Endothelial cell (in vitro differentiated cells): Measurements from ENCODE around the gene CLEC3B. TPM values are rescaled to one million over a fixed set of nuclear protein-coding genes. Genes with fewer than 3 reads are reported as not detected.

Source experiments
- DNase-seq: peaks from one replicate; pipeline ENCODE4 v3.0.0; 2021; ENCODE audit warnings: low spot score
- H3K27ac Mint-ChIP-seq: one replicate; pipeline ENCODE4 v1.8.0; 2021; ENCODE audit warnings: mixed read lengths, inconsistent platforms; ENCODE audit not compliant: unreplicated experiment
- H3K27me3 Mint-ChIP-seq: one replicate; pipeline ENCODE4 v1.8.0; 2021; ENCODE audit warnings: mild to moderate bottlenecking, moderate library complexity, mixed read lengths, inconsistent platforms; ENCODE audit not compliant: unreplicated experiment
- H3K36me3 Mint-ChIP-seq: one replicate; pipeline ENCODE4 v1.8.0; 2021; ENCODE audit warnings: mild to moderate bottlenecking, low read depth, mixed read lengths, inconsistent platforms; ENCODE audit not compliant: unreplicated experiment
- H3K4me1 Mint-ChIP-seq: one replicate; pipeline ENCODE4 v1.8.0; 2021; ENCODE audit warnings: mild to moderate bottlenecking, mixed read lengths, inconsistent platforms; ENCODE audit not compliant: unreplicated experiment
- H3K4me3 Mint-ChIP-seq: one replicate; pipeline ENCODE4 v1.8.0; 2021; ENCODE audit warnings: mild to moderate bottlenecking, mixed read lengths, inconsistent platforms; ENCODE audit not compliant: unreplicated experiment
- H3K9me3 Mint-ChIP-seq: one replicate; pipeline ENCODE4 v1.8.0; 2021; ENCODE audit warnings: mixed read lengths, inconsistent platforms; ENCODE audit not compliant: unreplicated experiment
- total RNA-seq: library from RNA; stranded (reverse); fragmentation: NEBNext Ultra II Directional; extraction: Animal tissue kit (Norgen Biotek cat#: 25700); gene quantifications from one replicate; pipeline ENCODE4 v1.2.1, GENCODE V29; 2021; ENCODE audit not compliant: unreplicated experiment
- TF ChIP-seq, protein P1 (sequence below): fragments of 200-600 bp; sonication (generic); IDR thresholded peaks from one replicate; pipeline ENCODE4 v1.5.0; 2021; ENCODE audit warnings: antibody characterized with exemption; ENCODE audit not compliant: unreplicated experiment

The CLEC3B gene
- total RNA-seq, 1 donor from 2014 or later, result 0.41 TPM

DNA sequence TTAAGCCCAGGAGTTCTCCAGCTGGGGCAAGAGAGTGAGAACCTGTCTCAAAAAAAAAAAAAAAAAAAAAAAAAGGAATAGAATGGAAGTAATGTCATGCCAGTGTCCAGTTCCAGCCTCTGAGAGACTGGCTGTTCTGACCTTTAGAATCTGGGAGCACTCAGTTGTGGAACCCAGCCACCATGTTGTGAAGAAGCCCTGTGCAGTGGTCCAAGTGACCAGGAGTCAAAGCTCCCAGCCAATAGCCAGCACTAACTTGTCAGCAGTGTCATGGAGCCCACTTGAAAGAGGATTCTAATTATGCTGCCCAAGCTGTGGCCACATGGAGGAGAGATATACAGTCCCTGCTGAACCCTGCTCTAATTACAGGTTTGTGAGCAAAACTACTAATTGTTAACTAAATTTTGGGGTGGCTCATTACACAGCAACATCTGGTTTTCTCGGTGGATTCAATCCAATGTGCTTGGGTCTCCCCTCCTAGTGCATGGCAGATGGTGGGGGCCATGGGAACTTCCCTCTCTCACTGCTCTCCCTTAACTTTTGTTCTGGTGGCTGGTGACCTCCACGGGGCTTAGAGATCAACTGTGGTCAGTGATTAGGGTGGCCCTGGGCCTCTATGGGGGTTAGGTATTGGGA, 55.5 kb downstream of the CLEC3B start:
- Mint-ChIP-seq H3K27me3 (peaks cover 2% of the 10 kb centered on the region), H3K27ac (no peak overlapping the region), H3K36me3 (peaks cover 4% of the 10 kb centered on the region), H3K4me1 (peaks cover 5% of the 10 kb centered on the region), H3K4me3 (no peak overlapping the region), H3K9me3 (no peaks in the 10 kb centered on the region)
- TF ChIP-seq, protein P1, sequence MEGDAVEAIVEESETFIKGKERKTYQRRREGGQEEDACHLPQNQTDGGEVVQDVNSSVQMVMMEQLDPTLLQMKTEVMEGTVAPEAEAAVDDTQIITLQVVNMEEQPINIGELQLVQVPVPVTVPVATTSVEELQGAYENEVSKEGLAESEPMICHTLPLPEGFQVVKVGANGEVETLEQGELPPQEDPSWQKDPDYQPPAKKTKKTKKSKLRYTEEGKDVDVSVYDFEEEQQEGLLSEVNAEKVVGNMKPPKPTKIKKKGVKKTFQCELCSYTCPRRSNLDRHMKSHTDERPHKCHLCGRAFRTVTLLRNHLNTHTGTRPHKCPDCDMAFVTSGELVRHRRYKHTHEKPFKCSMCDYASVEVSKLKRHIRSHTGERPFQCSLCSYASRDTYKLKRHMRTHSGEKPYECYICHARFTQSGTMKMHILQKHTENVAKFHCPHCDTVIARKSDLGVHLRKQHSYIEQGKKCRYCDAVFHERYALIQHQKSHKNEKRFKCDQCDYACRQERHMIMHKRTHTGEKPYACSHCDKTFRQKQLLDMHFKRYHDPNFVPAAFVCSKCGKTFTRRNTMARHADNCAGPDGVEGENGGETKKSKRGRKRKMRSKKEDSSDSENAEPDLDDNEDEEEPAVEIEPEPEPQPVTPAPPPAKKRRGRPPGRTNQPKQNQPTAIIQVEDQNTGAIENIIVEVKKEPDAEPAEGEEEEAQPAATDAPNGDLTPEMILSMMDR, result no peak
- DNase-seq, result no peak

DNA sequence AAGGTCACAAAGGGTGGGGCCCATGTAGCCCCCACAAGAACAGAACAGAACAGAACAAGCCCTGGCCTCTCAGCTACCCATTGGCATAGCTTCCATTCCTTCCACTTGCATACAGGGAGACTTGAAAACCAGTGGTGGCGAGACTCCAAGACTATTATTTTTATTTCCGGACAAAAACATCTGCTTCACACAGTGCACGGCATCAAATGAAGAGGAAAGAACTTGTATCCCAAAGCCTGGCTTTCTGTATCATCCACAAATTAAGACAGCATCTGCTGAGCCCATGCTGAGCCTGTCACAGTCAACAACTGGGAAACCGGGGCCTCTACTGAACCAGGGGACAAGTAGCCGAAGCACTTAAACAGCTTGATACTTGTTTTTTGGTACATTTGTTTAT, 56.0 kb downstream of the CLEC3B start:
- TF ChIP-seq, protein P1, result no peak
- Mint-ChIP-seq H3K36me3 (peaks cover 4% of the 10 kb centered on the region), H3K4me1 (peaks cover 5% of the 10 kb centered on the region), H3K9me3 (no peaks in the 10 kb centered on the region), H3K4me3 (no peak overlapping the region), H3K27ac (no peak overlapping the region), H3K27me3 (peaks cover 2% of the 10 kb centered on the region)
- DNase-seq, result no peak

DNA sequence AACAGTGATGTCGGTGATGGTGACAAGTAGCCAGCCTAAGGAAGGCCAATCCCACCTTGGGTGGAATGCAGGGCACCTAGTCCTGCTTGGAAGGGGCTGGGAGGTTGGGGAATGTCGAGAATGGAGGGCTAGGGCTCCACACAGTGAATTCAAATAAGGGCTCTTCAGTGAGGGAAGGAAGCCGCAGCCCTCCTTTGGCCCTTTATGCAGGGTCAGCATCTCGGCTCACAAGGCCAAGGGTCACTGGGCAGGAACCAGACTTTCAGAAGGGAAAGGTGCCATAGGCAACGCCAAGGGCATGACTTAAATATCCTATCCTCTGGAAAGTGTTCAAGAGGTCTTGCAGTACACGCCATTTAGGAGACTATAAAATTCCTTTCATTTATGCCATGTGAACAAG, 56.9 kb downstream of the CLEC3B start:
- H3K27me3 Mint-ChIP-seq, result peaks cover 2% of the 10 kb centered on the region
- no peak overlapping the region for H3K27ac Mint-ChIP-seq
- no peaks in the 10 kb centered on the region for H3K9me3 Mint-ChIP-seq
- TF ChIP-seq, protein P1, result no peak
- DNase-seq, result no peak
- peaks cover 5% of the 10 kb centered on the region for H3K4me1 Mint-ChIP-seq
- no peak overlapping the region for H3K4me3 Mint-ChIP-seq
- peaks cover 4% of the 10 kb centered on the region for H3K36me3 Mint-ChIP-seq

DNA sequence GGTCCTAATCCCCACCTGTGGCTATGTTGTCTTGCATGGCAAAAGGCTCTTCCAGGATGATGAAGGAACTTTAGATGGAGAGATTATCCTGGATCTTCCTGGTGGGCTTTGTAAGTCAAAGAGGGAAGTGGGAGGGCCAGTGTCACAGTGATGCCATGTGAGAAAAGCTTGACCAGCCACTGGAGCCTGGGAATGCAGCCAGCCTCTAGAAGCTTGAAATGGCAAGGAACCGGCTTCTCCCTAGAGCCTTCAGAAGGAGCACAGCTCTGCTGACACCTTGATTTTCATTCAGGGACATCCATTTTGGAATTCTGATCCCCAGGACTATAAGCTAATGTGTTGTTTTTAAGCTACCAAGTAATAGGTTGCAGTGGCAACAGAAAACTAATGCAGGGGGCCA, 58.3 kb downstream of the CLEC3B start:
- TF ChIP-seq, protein P1, result no peak
- Mint-ChIP-seq H3K27ac (no peak overlapping the region), H3K36me3 (peaks cover 4% of the 10 kb centered on the region), H3K4me1 (peaks cover 5% of the 10 kb centered on the region), H3K4me3 (no peak overlapping the region), H3K9me3 (no peaks in the 10 kb centered on the region), H3K27me3 (peaks cover 2% of the 10 kb centered on the region)
- no peak for DNase-seq

DNA sequence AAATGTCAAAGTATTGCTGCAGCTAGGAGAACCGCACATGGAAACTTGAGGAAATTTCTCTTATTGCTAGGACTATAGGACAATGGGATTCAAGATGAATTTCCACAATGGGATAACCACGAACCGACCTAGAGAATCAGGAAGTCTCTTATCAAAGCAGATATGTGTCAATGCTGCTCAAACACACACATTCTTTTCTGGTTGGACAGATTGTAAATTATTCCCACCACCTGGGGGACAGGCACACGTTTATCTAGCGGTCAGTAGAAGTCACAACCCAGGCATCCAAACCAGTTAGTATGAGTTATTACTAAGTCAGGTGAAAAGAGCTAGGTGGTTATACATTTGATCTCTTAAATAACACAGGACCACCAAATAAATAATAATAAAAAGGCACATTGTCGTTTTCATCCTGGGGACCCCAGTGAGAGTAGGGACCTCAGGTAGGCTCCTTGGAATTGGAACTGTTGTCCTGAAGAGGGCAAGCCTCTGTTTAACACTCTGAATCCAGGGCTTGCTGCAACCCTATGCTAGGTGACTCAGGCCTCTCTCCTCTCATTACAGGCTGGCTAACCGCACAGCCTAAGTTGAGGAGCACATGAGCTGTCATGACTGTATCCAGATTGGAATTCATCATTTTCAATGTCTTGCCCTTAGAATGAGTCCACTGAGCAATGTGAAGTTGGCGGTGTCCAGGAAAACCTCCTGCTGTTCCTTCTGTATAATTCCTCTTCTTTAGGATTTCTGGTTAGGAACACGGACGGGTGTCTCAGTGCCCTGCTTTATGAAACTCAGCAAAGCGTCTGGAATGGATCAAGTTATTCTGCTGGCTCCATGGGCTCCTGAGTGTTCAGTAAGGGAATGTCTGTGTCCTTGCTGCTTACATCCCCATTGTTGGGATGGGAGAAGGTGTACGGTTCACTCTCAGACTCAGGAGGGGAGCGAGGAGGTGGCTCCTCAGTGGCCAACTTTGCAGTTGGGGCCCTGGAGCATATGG, 59.0 kb downstream of the CLEC3B start:
- Mint-ChIP-seq H3K27me3 (peaks cover 2% of the 10 kb centered on the region), H3K4me1 (peaks cover 5% of the 10 kb centered on the region), H3K27ac (no peak overlapping the region), H3K9me3 (no peaks in the 10 kb centered on the region), H3K36me3 (peaks cover 2% of the 10 kb centered on the region), H3K4me3 (no peak overlapping the region)
- TF ChIP-seq, protein P1, result no peak
- no peak for DNase-seq
